ENCODE data around the gene CNR2.
"Not testable (repeated sequence)": the region's sequence is repeated elsewhere in the genome, so short reads cannot be mapped to it uniquely, and the experiment has no call there.

The CNR2 gene

GRCh38 chr1:23905461-23906025, 7.6 kb downstream of the CNR2 start:
- Mint-ChIP-seq H3K27me3 (ENCODE audit: low read depth, poor library complexity) (peaks cover 67% of the 10 kb centered on the region), H3K9me3 (peaks cover 13% of the 10 kb centered on the region), H3K27ac (no peak overlapping the region), H3K36me3 (ENCODE audit: low read depth) (no peaks in the 10 kb centered on the region), H3K4me3 (no peak overlapping the region), H3K4me1 (peaks cover 25% of the 10 kb centered on the region)
- TF ChIP-seq, protein P1, sequence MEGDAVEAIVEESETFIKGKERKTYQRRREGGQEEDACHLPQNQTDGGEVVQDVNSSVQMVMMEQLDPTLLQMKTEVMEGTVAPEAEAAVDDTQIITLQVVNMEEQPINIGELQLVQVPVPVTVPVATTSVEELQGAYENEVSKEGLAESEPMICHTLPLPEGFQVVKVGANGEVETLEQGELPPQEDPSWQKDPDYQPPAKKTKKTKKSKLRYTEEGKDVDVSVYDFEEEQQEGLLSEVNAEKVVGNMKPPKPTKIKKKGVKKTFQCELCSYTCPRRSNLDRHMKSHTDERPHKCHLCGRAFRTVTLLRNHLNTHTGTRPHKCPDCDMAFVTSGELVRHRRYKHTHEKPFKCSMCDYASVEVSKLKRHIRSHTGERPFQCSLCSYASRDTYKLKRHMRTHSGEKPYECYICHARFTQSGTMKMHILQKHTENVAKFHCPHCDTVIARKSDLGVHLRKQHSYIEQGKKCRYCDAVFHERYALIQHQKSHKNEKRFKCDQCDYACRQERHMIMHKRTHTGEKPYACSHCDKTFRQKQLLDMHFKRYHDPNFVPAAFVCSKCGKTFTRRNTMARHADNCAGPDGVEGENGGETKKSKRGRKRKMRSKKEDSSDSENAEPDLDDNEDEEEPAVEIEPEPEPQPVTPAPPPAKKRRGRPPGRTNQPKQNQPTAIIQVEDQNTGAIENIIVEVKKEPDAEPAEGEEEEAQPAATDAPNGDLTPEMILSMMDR (IDR thresholded peaks at IDR 0.05), result no peak
- no peak for DNase-seq

- DNase-seq, result no peak
- peaks cover 13% of the 10 kb centered on the region for H3K9me3 Mint-ChIP-seq
- no peak overlapping the region for H3K27ac Mint-ChIP-seq
- peaks cover 24% of the 10 kb centered on the region for H3K4me1 Mint-ChIP-seq
- peaks cover 74% of the 10 kb centered on the region for H3K27me3 Mint-ChIP-seq (ENCODE audit: low read depth, poor library complexity)
- TF ChIP-seq, protein P1 (IDR thresholded peaks at IDR 0.05), result no peak
- H3K4me3 Mint-ChIP-seq, result peak overlapping the region; percentile 20
- no peaks in the 10 kb centered on the region for H3K36me3 Mint-ChIP-seq (ENCODE audit: low read depth)
These were observed 8.3 kb downstream of the CNR2 start for GRCh38 chr1:23904748-23905357.

DNA sequence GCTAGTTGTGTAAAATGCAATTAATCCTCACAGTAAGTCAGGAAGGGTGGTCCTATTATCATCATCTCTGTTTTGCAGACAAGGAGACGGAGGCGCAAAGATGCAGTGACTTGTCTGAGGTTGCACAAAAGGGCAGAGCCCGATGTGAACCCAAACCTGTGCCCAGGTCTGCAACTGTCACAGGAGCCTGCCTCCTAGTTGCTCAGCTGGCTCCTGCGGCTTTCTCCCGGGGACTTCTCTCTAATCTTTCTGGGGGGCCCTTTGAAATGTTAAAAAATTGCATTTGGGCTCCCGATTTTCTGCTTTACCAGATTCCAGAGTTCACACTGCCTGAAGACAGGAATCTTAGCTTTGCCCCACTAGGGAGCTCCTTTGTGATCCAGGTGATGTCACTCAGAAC, 9.4 kb downstream of the CNR2 start:
- Mint-ChIP-seq H3K27ac (no peak overlapping the region), H3K36me3 (ENCODE audit: low read depth) (no peaks in the 10 kb centered on the region), H3K4me1 (peaks cover 14% of the 10 kb centered on the region), H3K27me3 (ENCODE audit: low read depth, poor library complexity) (peaks cover 84% of the 10 kb centered on the region), H3K9me3 (peaks cover 13% of the 10 kb centered on the region), H3K4me3 (peak overlapping the region; percentile 25)
- DNase-seq, result no peak
- TF ChIP-seq, protein P1 (IDR thresholded peaks at IDR 0.05), result no peak

GRCh38 chr1:23902321-23903278, 10.6 kb downstream of the CNR2 start:
- H3K36me3 Mint-ChIP-seq (ENCODE audit: low read depth), result no peaks in the 10 kb centered on the region
- H3K27ac Mint-ChIP-seq, result no peak overlapping the region
- peaks cover 10% of the 10 kb centered on the region for H3K4me1 Mint-ChIP-seq
- peak; percentile 66 for DNase-seq
- TF ChIP-seq, protein P1 (IDR thresholded peaks at IDR 0.05), result no peak
- peak overlapping the region; percentile 52 for H3K4me3 Mint-ChIP-seq
- H3K9me3 Mint-ChIP-seq, result peaks cover 13% of the 10 kb centered on the region
- H3K27me3 Mint-ChIP-seq (ENCODE audit: low read depth, poor library complexity), result peaks cover 93% of the 10 kb centered on the region

DNA sequence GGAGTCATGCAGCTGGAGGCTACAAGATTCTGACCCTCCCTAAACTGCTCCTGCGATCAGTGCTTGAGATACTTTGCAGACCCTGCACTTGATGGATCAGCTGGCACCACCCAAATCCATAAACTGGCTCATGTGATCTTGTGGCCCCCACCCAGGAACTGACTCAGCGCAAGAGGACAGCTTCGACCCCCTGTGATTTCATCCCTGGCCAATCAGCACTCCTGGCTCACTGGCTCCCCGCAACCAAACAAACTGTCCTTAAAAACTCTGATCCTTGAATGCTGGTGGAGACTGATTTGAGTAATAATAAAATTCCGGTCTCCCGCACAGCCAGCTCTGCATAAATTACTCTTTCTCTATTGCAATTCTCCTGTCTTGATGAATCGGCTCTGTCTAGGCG, 13.1 kb downstream of the CNR2 start:
- H3K4me1 Mint-ChIP-seq; H3K27ac Mint-ChIP-seq; H3K36me3 Mint-ChIP-seq (ENCODE audit: low read depth); H3K4me3 Mint-ChIP-seq; DNase-seq: not testable (repeated sequence)
- peaks cover 82% of the 10 kb centered on the region for H3K27me3 Mint-ChIP-seq (ENCODE audit: low read depth, poor library complexity)
- H3K9me3 Mint-ChIP-seq, result peaks cover 13% of the 10 kb centered on the region

GRCh38 chr1:23899070-23899469, 14.1 kb downstream of the CNR2 start:
- no peak overlapping the region for H3K4me3 Mint-ChIP-seq
- TF ChIP-seq, protein P1 (IDR thresholded peaks at IDR 0.05), result no peak
- H3K27ac Mint-ChIP-seq, result no peak overlapping the region

More at GRCh38 chr1:23899070-23899469, 14.1 kb downstream of the CNR2 start:
- DNase-seq, result no peak
- Mint-ChIP-seq H3K36me3 (ENCODE audit: low read depth) (no peaks in the 10 kb centered on the region), H3K9me3 (peaks cover 13% of the 10 kb centered on the region), H3K27me3 (ENCODE audit: low read depth, poor library complexity) (peaks cover 80% of the 10 kb centered on the region), H3K4me1 (peaks cover 10% of the 10 kb centered on the region)

Measured in nephron progenitor cell (in vitro differentiated cells).